Neural cell (in vitro differentiated cells): Measurements from ENCODE around the gene RNASE13. TPM values are rescaled to one million over a fixed set of nuclear protein-coding genes. Genes with fewer than 3 reads are reported as not detected.
"Not testable (repeated sequence)": the region's sequence is repeated elsewhere in the genome, so short reads cannot be mapped to it uniquely, and the experiment has no call there.

Experiments used
- H2AFZ ChIP-seq: fragments of 200-600, 300-800 bp; sonication (generic), shearing (Covaris generic); 2 replicates; pipeline ENCODE4 v1.6.0; 2014; ENCODE audit warnings: low read depth, mild to moderate bottlenecking, antibody characterized with exemption, low read length, moderate library complexity
- H3F3A ChIP-seq: fragments of 200-600 bp; shearing (Covaris generic); 2 replicates; pipeline ENCODE4 v1.6.1; 2016; ENCODE audit warnings: mild to moderate bottlenecking, moderate library complexity, mixed read lengths, antibody characterized with exemption, low read length; ENCODE audit not compliant: insufficient read depth, poor library complexity, severe bottlenecking
- H3K27ac ChIP-seq: fragments of 200-600, 300-800 bp; sonication (generic), shearing (Covaris generic); 2 replicates; pipeline ENCODE4 v1.5.1; 2014; ENCODE audit warnings: mild to moderate bottlenecking, low read length, moderate library complexity
- H3K27me3 ChIP-seq: fragments of 300-800, 200-600 bp; sonication (generic), shearing (Covaris generic); 2 replicates; pipeline ENCODE4 v1.6.0; 2014; ENCODE audit warnings: mild to moderate bottlenecking, low read depth, low read length, moderate library complexity; ENCODE audit not compliant: insufficient read depth
- H3K36me3 ChIP-seq: fragments of 300-800, 200-600 bp; sonication (generic), shearing (Covaris generic); 2 replicates; pipeline ENCODE4 v1.5.1; 2014; ENCODE audit warnings: mild to moderate bottlenecking, antibody characterized with exemption, low read length, moderate library complexity; ENCODE audit not compliant: insufficient read depth
- H3K4me2 ChIP-seq: fragments of 300-800, 200-600 bp; sonication (generic), shearing (Covaris generic); 2 replicates; pipeline ENCODE4 v1.6.0; 2014; ENCODE audit warnings: mild to moderate bottlenecking, low read length
- H3K4me3 ChIP-seq: fragments of 300-800, 200-600 bp; sonication (generic), shearing (Covaris generic); 2 replicates; pipeline ENCODE4 v1.5.1; 2014; ENCODE audit warnings: mild to moderate bottlenecking, low read length, moderate library complexity
- H3K79me2 ChIP-seq: fragments of 200-600 bp; shearing (Covaris generic); replicated peaks from 2 replicates; pipeline ENCODE4 v1.6.0; 2014; ENCODE audit warnings: mild to moderate bottlenecking, low read length, moderate library complexity; ENCODE audit not compliant: insufficient read depth
- H3K9ac ChIP-seq: fragments of 300-800, 200-600 bp; sonication (generic), shearing (Covaris generic); 2 replicates; pipeline ENCODE4 v1.6.1; 2016; ENCODE audit warnings: mild to moderate bottlenecking, low read length, mixed read lengths
- H3K9me2 ChIP-seq: fragments of 200-600 bp; shearing (Covaris generic); 2 replicates; pipeline ENCODE4 v1.6.1; 2016; ENCODE audit warnings: mild to moderate bottlenecking, low read length, mixed read lengths; ENCODE audit not compliant: insufficient read depth
- H3K9me3 ChIP-seq: fragments of 200-600, 300-800 bp; sonication (generic), shearing (Covaris generic); 2 replicates; pipeline ENCODE4 v1.6.1; 2016; ENCODE audit warnings: mild to moderate bottlenecking, mixed run types, low read length, moderate library complexity, mixed read lengths
- H4K20me1 ChIP-seq: fragments of 200-600 bp; shearing (Covaris generic); 2 replicates; pipeline ENCODE4 v1.6.1; 2016; ENCODE audit warnings: mild to moderate bottlenecking, mixed run types; ENCODE audit not compliant: insufficient read depth
- CTCF ChIP-seq: fragments of 450-650 bp; IDR thresholded peaks from 2 replicates; pipeline ENCODE4 v1.5.1; 2014; ENCODE audit warnings: antibody characterized with exemption, mild to moderate bottlenecking, moderate library complexity; ENCODE audit not compliant: poor library complexity, severe bottlenecking
- EP300 ChIP-seq: fragments of 450-650 bp; conservative IDR thresholded peaks from 2 replicates; pipeline ENCODE4 v1.6.1; 2014; ENCODE audit warnings: antibody characterized with exemption, mild to moderate bottlenecking, moderate library complexity; ENCODE audit not compliant: poor library complexity, severe bottlenecking
- EZH2 ChIP-seq: fragments of 200-600, 300-800 bp; shearing (Covaris generic), sonication (generic); IDR thresholded peaks from 2 replicates; pipeline ENCODE4 v1.6.1; 2014; ENCODE audit warnings: antibody characterized with exemption, low read length, borderline replicate concordance, mild to moderate bottlenecking; ENCODE audit not compliant: insufficient read depth, poor library complexity, severe bottlenecking
- MXI1 ChIP-seq: fragments of 450-650 bp; conservative IDR thresholded peaks from 2 replicates; pipeline ENCODE4 v1.6.1; 2014; ENCODE audit warnings: antibody characterized with exemption, mild to moderate bottlenecking; ENCODE audit not compliant: poor library complexity, severe bottlenecking
- POLR2AphosphoS5 ChIP-seq: IDR thresholded peaks from 2 replicates; pipeline ENCODE4 v1.6.1; 2012
- RAD21 ChIP-seq: fragments of 450-650 bp; conservative IDR thresholded peaks from 2 replicates; pipeline ENCODE4 v1.6.1; 2014; ENCODE audit warnings: antibody characterized with exemption, mild to moderate bottlenecking, moderate library complexity
- REST ChIP-seq: IDR thresholded peaks from 2 replicates; pipeline ENCODE4 v1.6.1; 2012; ENCODE audit warnings: borderline replicate concordance
- SMC3 ChIP-seq: fragments of 450-650 bp; conservative IDR thresholded peaks from 2 replicates; pipeline ENCODE4 v1.6.1; 2014; ENCODE audit warnings: antibody characterized with exemption, mild to moderate bottlenecking, moderate library complexity; ENCODE audit not compliant: poor library complexity
- TAF1 ChIP-seq: IDR thresholded peaks from 2 replicates; pipeline ENCODE4 v1.6.1; 2012; ENCODE audit warnings: low read depth
- polyA plus RNA-seq: library from polyadenylated mRNA; depleted of rRNA; stranded (reverse); fragments of >200 nt; gene quantifications from 2 replicates; pipeline ENCODE4 v1.2.3, GENCODE V29; 2014

The RNASE13 gene
- polyA plus RNA-seq, 1 donor from 2014 or later = not detected

- Histone ChIP-seq H3K36me3 (no peaks in the 10 kb centered on the region), H3K4me2 (no peak overlapping the region), H3F3A (no peaks in the 10 kb centered on the region), H3K27ac (no peak overlapping the region), H3K4me3 (no peak overlapping the region), H3K9me3 (no peaks in the 10 kb centered on the region), H2AFZ (no peak overlapping the region), H3K9me2 (no peaks in the 10 kb centered on the region), H3K9ac (no peak overlapping the region), H3K27me3 (no peaks in the 10 kb centered on the region), H4K20me1 (no peaks in the 10 kb centered on the region), H3K79me2 (peaks cover 16% of the 10 kb centered on the region)
- TF ChIP-seq REST (no peak), TAF1 (no peak), MXI1 (no peak), EZH2 (no peak), POLR2AphosphoS5 (no peak), EP300 (no peak), SMC3 (no peak), CTCF (no peak), RAD21 (no peak)
Measured at GRCh38 chr14:20986811-20987210, 47.8 kb downstream of the RNASE13 start.

- not testable (repeated sequence) for H3K27ac ChIP-seq, H2AFZ ChIP-seq, H3K9me2 ChIP-seq, H3K27me3 ChIP-seq, H3K79me2 ChIP-seq, H3F3A ChIP-seq, H3K9me3 ChIP-seq, H3K36me3 ChIP-seq, H3K4me2 ChIP-seq, H3K9ac ChIP-seq, H4K20me1 ChIP-seq, H3K4me3 ChIP-seq
Measured at GRCh38 chr14:20985650-20986049, 49.0 kb downstream of the RNASE13 start.

Other genes with a start within 250 kb of the RNASE13 start
- 0.64 TPM in 1 of 2 replicates, not detected in the other for gene RNASE1, start 232.0 kb downstream of the RNASE13 start, polyA plus RNA-seq
- gene RNASE3, start 143.4 kb downstream of the RNASE13 start, polyA plus RNA-seq = not detected in 2 replicates
- gene RNASE2, start 79.3 kb downstream of the RNASE13 start, polyA plus RNA-seq = 0.68 TPM in 1 of 2 replicates, not detected in the other
- gene METTL17, start 44.8 kb downstream of the RNASE13 start, polyA plus RNA-seq = 231 and 281 TPM in 2 replicates
- not detected in 2 replicates for gene SLC39A2, start 35.5 kb downstream of the RNASE13 start, polyA plus RNA-seq
- 30.8 and 43.3 TPM in 2 replicates for gene NDRG2, start 9.7 kb downstream of the RNASE13 start, polyA plus RNA-seq
- gene TPPP2, start 4.6 kb downstream of the RNASE13 start, polyA plus RNA-seq = not detected in 2 replicates
- not detected in 2 replicates for gene RNASE7, start 7.6 kb upstream of the RNASE13 start, polyA plus RNA-seq
- not detected in 2 replicates for gene RNASE8, start 23.0 kb upstream of the RNASE13 start, polyA plus RNA-seq
- 28.9 and 32.4 TPM in 2 replicates for gene ARHGEF40, start 35.5 kb upstream of the RNASE13 start, polyA plus RNA-seq
- 40.6 and 51.2 TPM in 2 replicates for gene ZNF219, start 63.8 kb upstream of the RNASE13 start, polyA plus RNA-seq
- 0.26 TPM in 1 of 2 replicates, not detected in the other for gene TMEM253, start 66.3 kb upstream of the RNASE13 start, polyA plus RNA-seq
- gene OR5AU1, start 121.3 kb upstream of the RNASE13 start, polyA plus RNA-seq = not detected in 2 replicates
- gene HNRNPC, start 234.6 kb upstream of the RNASE13 start, polyA plus RNA-seq = 1,176 and 1,189 TPM in 2 replicates
- gene RPGRIP1, start 245.3 kb upstream of the RNASE13 start, polyA plus RNA-seq = not detected in 2 replicates